Osteoblast (primary cell): ENCODE measurements around the gene SLC45A1. TPM values are rescaled to one million over a fixed set of nuclear protein-coding genes. Genes with fewer than 3 reads are reported as not detected.

Experiments
- DNase-seq: peaks from one replicate; pipeline ENCODE4 v3.0.0; 2011; ENCODE audit warnings: low spot score, mixed read lengths; ENCODE audit not compliant: insufficient read length; ENCODE audit errors: missing footprints
- H2AFZ ChIP-seq: 2 replicates; pipeline ENCODE4 v1.6.0; 2011; ENCODE audit warnings: mild to moderate bottlenecking, low read length
- H3K27ac ChIP-seq: 2 replicates; pipeline ENCODE4 v1.5.1; 2011; ENCODE audit warnings: mild to moderate bottlenecking, low read depth, low read length, moderate library complexity
- H3K27me3 ChIP-seq: 2 replicates; pipeline ENCODE4 v1.6.0; 2012; ENCODE audit warnings: mild to moderate bottlenecking, control low read depth, inconsistent platforms, low read length, moderate library complexity; ENCODE audit not compliant: insufficient read depth
- H3K36me3 ChIP-seq: 2 replicates; pipeline ENCODE4 v1.5.1; 2011; ENCODE audit warnings: mild to moderate bottlenecking, low read length, control low read depth, moderate library complexity; ENCODE audit not compliant: insufficient read depth
- H3K4me1 ChIP-seq: 2 replicates; pipeline ENCODE4 v1.5.1; 2011; ENCODE audit warnings: mild to moderate bottlenecking, low read length, control low read depth, moderate library complexity; ENCODE audit not compliant: insufficient read depth
- H3K4me2 ChIP-seq: 2 replicates; pipeline ENCODE4 v1.6.0; 2011; ENCODE audit warnings: mild to moderate bottlenecking, low read length; ENCODE audit not compliant: insufficient read depth
- H3K4me3 ChIP-seq: fragments of 200-600 bp; sonication (generic); 3 replicates; pipeline ENCODE4 v1.5.1; 2012; ENCODE audit warnings: mild to moderate bottlenecking, low read length, inconsistent platforms; ENCODE audit not compliant: insufficient read depth
- H3K79me2 ChIP-seq: 2 replicates; pipeline ENCODE4 v1.6.0; 2012; ENCODE audit warnings: mild to moderate bottlenecking, low read length, control low read depth, inconsistent platforms; ENCODE audit not compliant: insufficient read depth
- H3K9me3 ChIP-seq: 2 replicates; pipeline ENCODE4 v1.5.1; 2011; ENCODE audit warnings: low read depth, low read length, control low read depth
- H4K20me1 ChIP-seq: 2 replicates; pipeline ENCODE4 v1.6.0; 2012; ENCODE audit warnings: mild to moderate bottlenecking, low read length, control low read depth; ENCODE audit not compliant: insufficient read depth
- CTCF ChIP-seq: IDR thresholded peaks from 2 replicates; pipeline ENCODE4 v1.5.1; 2011; ENCODE audit warnings: mild to moderate bottlenecking, low read depth, low read length, moderate library complexity; ENCODE audit errors: extremely low read depth
- total RNA-seq: library from RNA; depleted of rRNA; stranded (reverse); fragments of >200 nt; gene quantifications from 2 replicates; pipeline ENCODE4 v1.2.3, GENCODE V29; 2012

The SLC45A1 gene
- total RNA-seq, 1 donor, result 1.8 TPM

GRCh38 chr1:8283058-8283884 lies 34.6 kb upstream of the SLC45A1 start:
- no peak for DNase-seq
- Histone ChIP-seq H3K27me3 (no peaks in the 10 kb centered on the region), H4K20me1 (no peaks in the 10 kb centered on the region), H2AFZ (no peak overlapping the region), H3K4me1 (no peaks in the 10 kb centered on the region), H3K79me2 (no peaks in the 10 kb centered on the region), H3K27ac (no peak overlapping the region), H3K4me3 (no peak overlapping the region), H3K4me2 (no peak overlapping the region), H3K36me3 (no peaks in the 10 kb centered on the region), H3K9me3 (no peaks in the 10 kb centered on the region)
- no peak for TF ChIP-seq CTCF

GRCh38 chr1:8284127-8284526 lies 33.8 kb upstream of the SLC45A1 start:
- no peak for DNase-seq
- H3K4me1 ChIP-seq, result no peaks in the 10 kb centered on the region
- H3K4me3 ChIP-seq, result no peak overlapping the region
- no peak overlapping the region for H3K4me2 ChIP-seq
- no peaks in the 10 kb centered on the region for H3K79me2 ChIP-seq
- H3K27ac ChIP-seq, result no peak overlapping the region
- no peaks in the 10 kb centered on the region for H3K36me3 ChIP-seq
- no peak overlapping the region for H2AFZ ChIP-seq
- no peaks in the 10 kb centered on the region for H3K27me3 ChIP-seq
- H3K9me3 ChIP-seq, result no peaks in the 10 kb centered on the region
- TF ChIP-seq CTCF, result no peak
- no peaks in the 10 kb centered on the region for H4K20me1 ChIP-seq

DNA sequence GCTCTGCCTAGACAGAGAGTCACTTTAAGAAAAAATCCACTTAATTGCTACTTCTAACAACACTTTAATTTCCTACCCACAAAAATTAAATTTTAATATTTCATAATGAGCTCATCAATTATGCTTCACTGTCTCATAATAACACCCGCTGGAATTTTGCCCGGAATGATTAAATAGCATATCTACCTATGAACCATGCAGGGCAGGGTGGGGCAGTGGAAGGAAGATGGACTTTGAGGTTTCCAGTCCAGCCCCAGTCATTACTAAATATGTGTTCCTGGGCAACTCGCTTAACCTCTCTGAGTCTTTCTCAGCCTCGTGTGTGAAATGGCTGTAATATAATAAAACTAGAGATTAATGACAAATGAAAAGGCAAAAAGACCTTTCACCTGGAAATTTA lies 32.8 kb upstream of the SLC45A1 start:
- TF ChIP-seq CTCF, result no peak
- Histone ChIP-seq H3K4me2 (no peak overlapping the region), H3K4me3 (no peak overlapping the region), H3K36me3 (no peaks in the 10 kb centered on the region), H4K20me1 (no peaks in the 10 kb centered on the region), H2AFZ (no peak overlapping the region), H3K4me1 (no peaks in the 10 kb centered on the region), H3K9me3 (no peaks in the 10 kb centered on the region), H3K27me3 (no peaks in the 10 kb centered on the region), H3K79me2 (no peaks in the 10 kb centered on the region), H3K27ac (no peak overlapping the region)
- no peak for DNase-seq

GRCh38 chr1:8285965-8286364 lies 31.9 kb upstream of the SLC45A1 start:
- no peak for DNase-seq
- H3K79me2 ChIP-seq, result no peaks in the 10 kb centered on the region
- no peaks in the 10 kb centered on the region for H3K27me3 ChIP-seq
- no peaks in the 10 kb centered on the region for H3K4me1 ChIP-seq
- H2AFZ ChIP-seq, result no peak overlapping the region
- H4K20me1 ChIP-seq, result no peaks in the 10 kb centered on the region
- no peak for TF ChIP-seq CTCF
- H3K4me3 ChIP-seq, result no peak overlapping the region
- no peaks in the 10 kb centered on the region for H3K9me3 ChIP-seq
- no peak overlapping the region for H3K4me2 ChIP-seq
- no peaks in the 10 kb centered on the region for H3K36me3 ChIP-seq
- H3K27ac ChIP-seq, result no peak overlapping the region
